Activated CD8-positive, alpha-beta T cell treated with anti-CD3 and anti-CD28 coated beads, Interleukin-2, amount 10 ng/mL, durations not matched to agents 7 days and 5 days (primary cell): ENCODE results near the gene STK32B. TPM values are rescaled to one million over a fixed set of nuclear protein-coding genes. Genes with fewer than 3 reads are reported as not detected.

Experiments used
- ATAC-seq: fragments of 150-1000 bp; cut with Tn5 transposase; one replicate; pipeline ENCODE4 v1.10.0; 2021; ENCODE audit warnings: moderate library complexity
- CTCF ChIA-PET: fragments of 350-600 bp; sonication (Branson Sonifier 250); formaldehyde crosslinking; loops from one replicate; lab custom pipeline; 2021; ENCODE audit warnings: antibody characterized with exemption; lab: Charles Lee
- POLR2A ChIA-PET: fragments of 350-600 bp; sonication (Branson Sonifier 250); formaldehyde crosslinking; loops from one replicate; lab custom pipeline; 2021; ENCODE audit warnings: antibody characterized with exemption; lab: Charles Lee
- DNase-seq: peaks from one replicate; pipeline ENCODE4 v3.0.0-alpha.2; 2020
- H3K27ac Mint-ChIP-seq: one replicate; pipeline ENCODE4 v1.8.0; 2021; ENCODE audit warnings: mild to moderate bottlenecking, mixed read lengths
- H3K27me3 Mint-ChIP-seq: one replicate; pipeline ENCODE4 v1.8.0; 2021; ENCODE audit warnings: low read depth, mixed read lengths
- H3K36me3 Mint-ChIP-seq: one replicate; pipeline ENCODE4 v1.8.0; 2021; ENCODE audit warnings: low read depth, mixed read lengths
- H3K4me1 Mint-ChIP-seq: one replicate; pipeline ENCODE4 v1.8.0; 2021; ENCODE audit warnings: low read depth, mixed read lengths
- H3K4me3 Mint-ChIP-seq: one replicate; pipeline ENCODE4 v1.8.0; 2021; ENCODE audit warnings: mild to moderate bottlenecking, mixed read lengths
- H3K9me3 Mint-ChIP-seq: one replicate; pipeline ENCODE4 v1.8.0; 2022; ENCODE audit warnings: mixed read lengths; ENCODE audit not compliant: insufficient read depth
- total RNA-seq, 2 experiments: library from RNA; stranded (reverse); gene quantifications; one replicate each; pipeline ENCODE4 v1.2.3, GENCODE V29; 2021

The STK32B gene
- total RNA-seq, 2 experiments from 2014 or later = not detected

- H3K4me3 Mint-ChIP-seq = no peak overlapping the region
- ChIA-PET CTCF (no interaction called here), POLR2A (no interaction called here)
- DNase-seq = no peak
- no peaks in the 10 kb centered on the region for H3K9me3 Mint-ChIP-seq
- no peak for ATAC-seq
- H3K27ac Mint-ChIP-seq = no peak overlapping the region
- H3K4me1 Mint-ChIP-seq = no peaks in the 10 kb centered on the region
- no peaks in the 10 kb centered on the region for H3K36me3 Mint-ChIP-seq
- no peaks in the 10 kb centered on the region for H3K27me3 Mint-ChIP-seq
Observed at GRCh38 chr4:5383191-5383980, 332.1 kb downstream of the STK32B start.

GRCh38 chr4:5385741-5386311 is 334.5 kb downstream of the STK32B start:
- Mint-ChIP-seq H3K36me3 (no peaks in the 10 kb centered on the region), H3K27me3 (no peaks in the 10 kb centered on the region), H3K4me3 (no peak overlapping the region), H3K27ac (no peak overlapping the region), H3K9me3 (no peaks in the 10 kb centered on the region), H3K4me1 (no peaks in the 10 kb centered on the region)
- ATAC-seq = no peak
- CTCF ChIA-PET = no interaction called here
- DNase-seq = no peak
- POLR2A ChIA-PET = no interaction called here

GRCh38 chr4:5386921-5387320 is 335.6 kb downstream of the STK32B start:
- CTCF ChIA-PET = no interaction called here
- no peaks in the 10 kb centered on the region for H3K4me1 Mint-ChIP-seq
- no peak overlapping the region for H3K4me3 Mint-ChIP-seq
- POLR2A ChIA-PET = no interaction called here
- DNase-seq = no peak
- no peak overlapping the region for H3K27ac Mint-ChIP-seq
- no peaks in the 10 kb centered on the region for H3K36me3 Mint-ChIP-seq
- ATAC-seq = no peak
- H3K9me3 Mint-ChIP-seq = no peaks in the 10 kb centered on the region
- H3K27me3 Mint-ChIP-seq = no peaks in the 10 kb centered on the region

GRCh38 chr4:5387457-5387856 is 336.2 kb downstream of the STK32B start:
- H3K27ac Mint-ChIP-seq = no peak overlapping the region
- no peaks in the 10 kb centered on the region for H3K36me3 Mint-ChIP-seq
- DNase-seq = no peak
- POLR2A ChIA-PET = no interaction called here
- CTCF ChIA-PET = no interaction called here
- H3K4me1 Mint-ChIP-seq = no peaks in the 10 kb centered on the region
- H3K27me3 Mint-ChIP-seq = no peaks in the 10 kb centered on the region
- H3K4me3 Mint-ChIP-seq = no peak overlapping the region
- no peak for ATAC-seq
- H3K9me3 Mint-ChIP-seq = no peaks in the 10 kb centered on the region

- no peak overlapping the region for H3K4me3 Mint-ChIP-seq
- ATAC-seq (no peak), DNase-seq (no peak)
- ChIA-PET CTCF (no interaction called here), POLR2A (no interaction called here)
- H3K9me3 Mint-ChIP-seq = no peaks in the 10 kb centered on the region
- no peak overlapping the region for H3K27ac Mint-ChIP-seq
- H3K27me3 Mint-ChIP-seq = no peaks in the 10 kb centered on the region
- no peaks in the 10 kb centered on the region for H3K36me3 Mint-ChIP-seq
- no peaks in the 10 kb centered on the region for H3K4me1 Mint-ChIP-seq
Observed at GRCh38 chr4:5389756-5390310, 338.6 kb downstream of the STK32B start.

GRCh38 chr4:5391492-5391891 is 340.2 kb downstream of the STK32B start:
- ATAC-seq = no peak
- POLR2A ChIA-PET = no interaction called here
- H3K9me3 Mint-ChIP-seq = no peaks in the 10 kb centered on the region
- H3K4me3 Mint-ChIP-seq = no peak overlapping the region
- CTCF ChIA-PET = no interaction called here
- no peak overlapping the region for H3K27ac Mint-ChIP-seq
- DNase-seq = no peak
- H3K4me1 Mint-ChIP-seq = no peaks in the 10 kb centered on the region
- H3K27me3 Mint-ChIP-seq = no peaks in the 10 kb centered on the region
- H3K36me3 Mint-ChIP-seq = no peaks in the 10 kb centered on the region

- no peak for ATAC-seq
- Mint-ChIP-seq H3K9me3 (no peaks in the 10 kb centered on the region), H3K4me3 (no peak overlapping the region), H3K4me1 (no peaks in the 10 kb centered on the region), H3K36me3 (no peaks in the 10 kb centered on the region), H3K27ac (no peak overlapping the region), H3K27me3 (no peaks in the 10 kb centered on the region)
- DNase-seq = no peak
- CTCF ChIA-PET = interaction anchor here (0.6 kb wide), 1 partner anchor 287 kb away, joined by 3 read pairs; no protein-coding TSS in a partner anchor
- POLR2A ChIA-PET = no interaction called here
Observed at GRCh38 chr4:5393911-5394513, 342.7 kb downstream of the STK32B start.

GRCh38 chr4:5395781-5396180 is 344.5 kb downstream of the STK32B start:
- Mint-ChIP-seq H3K27ac (no peak overlapping the region), H3K36me3 (no peaks in the 10 kb centered on the region), H3K4me1 (no peaks in the 10 kb centered on the region), H3K27me3 (no peaks in the 10 kb centered on the region), H3K9me3 (no peaks in the 10 kb centered on the region), H3K4me3 (no peak overlapping the region)
- ATAC-seq = no peak
- no peak for DNase-seq
- POLR2A ChIA-PET = no interaction called here
- CTCF ChIA-PET = no interaction called here

GRCh38 chr4:5398056-5398455 is 346.8 kb downstream of the STK32B start:
- DNase-seq = no peak
- POLR2A ChIA-PET = no interaction called here
- Mint-ChIP-seq H3K4me3 (no peak overlapping the region), H3K27me3 (no peaks in the 10 kb centered on the region), H3K9me3 (no peaks in the 10 kb centered on the region), H3K4me1 (no peaks in the 10 kb centered on the region), H3K27ac (no peak overlapping the region), H3K36me3 (no peaks in the 10 kb centered on the region)
- CTCF ChIA-PET = no interaction called here
- no peak for ATAC-seq

GRCh38 chr4:5399124-5399523 is 347.8 kb downstream of the STK32B start:
- no peak for DNase-seq
- Mint-ChIP-seq H3K36me3 (no peaks in the 10 kb centered on the region), H3K27ac (no peak overlapping the region), H3K27me3 (no peaks in the 10 kb centered on the region), H3K4me3 (no peak overlapping the region), H3K9me3 (no peaks in the 10 kb centered on the region), H3K4me1 (no peaks in the 10 kb centered on the region)
- no peak for ATAC-seq
- CTCF ChIA-PET = no interaction called here
- POLR2A ChIA-PET = no interaction called here

GRCh38 chr4:5399790-5400421 is 348.6 kb downstream of the STK32B start:
- ATAC-seq (no peak), DNase-seq (no peak)
- no peaks in the 10 kb centered on the region for H3K27me3 Mint-ChIP-seq
- no peaks in the 10 kb centered on the region for H3K9me3 Mint-ChIP-seq
- H3K4me1 Mint-ChIP-seq = no peaks in the 10 kb centered on the region
- no peak overlapping the region for H3K4me3 Mint-ChIP-seq
- ChIA-PET POLR2A (no interaction called here), CTCF (no interaction called here)
- H3K36me3 Mint-ChIP-seq = no peaks in the 10 kb centered on the region
- no peak overlapping the region for H3K27ac Mint-ChIP-seq
